ENCODE results near the gene OR2M4. TPM values are rescaled to one million over a fixed set of nuclear protein-coding genes. Genes with fewer than 3 reads are reported as not detected.
"Not testable (repeated sequence)": the region's sequence is repeated elsewhere in the genome, so short reads cannot be mapped to it uniquely, and the experiment has no call there.

The OR2M4 gene
- total RNA-seq, 1 donor from 2014 or later, result not detected

DNA sequence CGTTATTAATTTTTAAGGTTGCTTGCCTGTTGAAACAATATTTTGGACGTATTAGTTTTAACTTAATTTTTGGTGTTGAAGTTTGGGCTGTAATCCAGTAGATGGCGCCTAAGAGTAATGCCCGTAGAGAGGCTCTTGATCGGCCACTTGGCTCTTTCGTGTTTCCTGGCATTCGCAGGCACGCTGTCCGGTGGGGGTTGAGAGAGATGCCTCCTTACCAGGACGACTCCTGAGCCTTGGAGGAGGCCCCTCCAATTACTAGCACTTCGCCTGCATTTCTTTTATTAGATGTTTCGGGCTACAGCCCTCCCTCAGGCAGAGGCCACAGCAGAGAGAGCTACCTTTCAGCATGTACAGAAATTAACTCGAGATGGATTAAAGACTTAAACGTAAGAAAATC, 12.0 kb downstream of the OR2M4 start:
- peaks cover 5% of the 10 kb centered on the region for H3K9me3 Mint-ChIP-seq (ENCODE audit: unreplicated experiment)
- peaks cover 4% of the 10 kb centered on the region for H3K36me3 Mint-ChIP-seq (ENCODE audit: unreplicated experiment)
- peak; percentile 11 for DNase-seq
- H3K27me3 Mint-ChIP-seq (ENCODE audit: unreplicated experiment), result no peaks in the 10 kb centered on the region
- peak; percentile 43 for TF ChIP-seq CTCF (IDR thresholded peaks at IDR 0.05; ENCODE audit: partially characterized antibody, unreplicated experiment)
- H3K4me1 Mint-ChIP-seq (ENCODE audit: low read depth, unreplicated experiment), result no peaks in the 10 kb centered on the region
- H3K4me3 Mint-ChIP-seq (ENCODE audit: unreplicated experiment), result no peak overlapping the region
- no peak overlapping the region for H3K27ac Mint-ChIP-seq (ENCODE audit: unreplicated experiment)

- not testable (repeated sequence) for H3K9me3 Mint-ChIP-seq (ENCODE audit: unreplicated experiment); H3K27ac Mint-ChIP-seq (ENCODE audit: unreplicated experiment); H3K27me3 Mint-ChIP-seq (ENCODE audit: unreplicated experiment); DNase-seq; H3K4me3 Mint-ChIP-seq (ENCODE audit: unreplicated experiment); H3K4me1 Mint-ChIP-seq (ENCODE audit: low read depth, unreplicated experiment); H3K36me3 Mint-ChIP-seq (ENCODE audit: unreplicated experiment)
These were observed 28.1 kb downstream of the OR2M4 start for GRCh38 chr1:248259309-248259708.

- Mint-ChIP-seq H3K36me3 (ENCODE audit: unreplicated experiment) (no peaks in the 10 kb centered on the region), H3K27me3 (ENCODE audit: unreplicated experiment) (no peaks in the 10 kb centered on the region), H3K4me3 (ENCODE audit: unreplicated experiment) (no peak overlapping the region), H3K4me1 (ENCODE audit: low read depth, unreplicated experiment) (no peaks in the 10 kb centered on the region), H3K9me3 (ENCODE audit: unreplicated experiment) (peaks cover 3% of the 10 kb centered on the region), H3K27ac (ENCODE audit: unreplicated experiment) (no peak overlapping the region)
- TF ChIP-seq CTCF (IDR thresholded peaks at IDR 0.05; ENCODE audit: partially characterized antibody, unreplicated experiment), result no peak
- DNase-seq, result no peak
These were observed 37.0 kb downstream of the OR2M4 start for GRCh38 chr1:248268178-248268577.

DNA sequence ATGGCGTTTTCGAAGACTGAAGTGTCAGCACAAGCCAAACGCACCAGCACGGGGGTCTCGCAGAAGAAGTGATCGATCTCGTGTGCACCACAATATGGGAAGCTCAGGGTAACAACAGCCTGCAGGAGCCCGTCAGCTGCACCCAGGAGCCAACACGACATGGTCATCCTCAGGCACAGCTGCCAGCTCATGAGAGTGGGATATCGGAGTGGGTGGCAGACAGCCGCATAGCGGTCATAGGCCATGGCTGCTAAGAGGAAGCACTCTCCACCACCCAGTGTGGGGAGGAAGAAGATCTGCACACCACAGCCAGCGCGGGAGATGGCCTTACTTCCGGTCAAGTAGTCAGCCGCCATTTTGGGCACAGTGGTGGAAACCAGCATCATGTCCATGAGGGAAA, 42.0 kb downstream of the OR2M4 start:
- not testable (repeated sequence) for H3K9me3 Mint-ChIP-seq (ENCODE audit: unreplicated experiment); H3K36me3 Mint-ChIP-seq (ENCODE audit: unreplicated experiment)

GRCh38 chr1:248277876-248278275, 46.7 kb downstream of the OR2M4 start, which contains the start of gene OR2T33:
Gene OR2T33 (minus strand): TSS chr1:248277976. CDS start chr1:248273814, 4,162 bp downstream.
- DNase-seq, result no peak
- Mint-ChIP-seq H3K27ac (ENCODE audit: unreplicated experiment) (no peak within 1 kb of the TSS), H3K27me3 (ENCODE audit: unreplicated experiment) (no peaks in the 10 kb centered on the region), H3K4me1 (ENCODE audit: low read depth, unreplicated experiment) (no peaks in the 10 kb centered on the region), H3K9me3 (ENCODE audit: unreplicated experiment) (peaks cover 7% of the 10 kb centered on the region), H3K4me3 (ENCODE audit: unreplicated experiment) (no peak within 1 kb of the TSS), H3K36me3 (ENCODE audit: unreplicated experiment) (no peaks in the 10 kb centered on the region)
- no peak for TF ChIP-seq CTCF (IDR thresholded peaks at IDR 0.05; ENCODE audit: partially characterized antibody, unreplicated experiment)

More for the DNA sequence above, 42.0 kb downstream of the OR2M4 start:
- not testable (repeated sequence) for H3K27ac Mint-ChIP-seq (ENCODE audit: unreplicated experiment); H3K27me3 Mint-ChIP-seq (ENCODE audit: unreplicated experiment); DNase-seq; H3K4me1 Mint-ChIP-seq (ENCODE audit: low read depth, unreplicated experiment); H3K4me3 Mint-ChIP-seq (ENCODE audit: unreplicated experiment)

DNA sequence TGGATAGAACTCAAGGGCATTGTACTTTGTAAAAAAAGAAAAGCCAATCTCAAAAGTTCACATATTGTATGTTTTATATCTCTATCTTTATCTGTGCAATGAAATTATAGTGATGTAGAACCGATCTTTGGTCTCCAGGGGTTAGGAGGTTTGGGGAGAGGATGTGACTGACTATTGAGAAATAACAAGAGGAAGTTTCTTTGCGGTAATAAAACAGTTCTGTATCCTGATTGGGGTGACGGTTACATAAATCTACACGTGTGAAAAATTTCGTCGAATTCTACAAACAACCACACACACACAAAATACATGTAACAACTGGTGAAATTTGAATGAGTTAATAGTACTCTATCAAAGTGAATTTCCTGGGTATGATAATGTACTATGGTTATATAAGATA, 57.2 kb downstream of the OR2M4 start:
- H3K27me3 Mint-ChIP-seq (ENCODE audit: unreplicated experiment), result no peaks in the 10 kb centered on the region
- no peaks in the 10 kb centered on the region for H3K4me1 Mint-ChIP-seq (ENCODE audit: low read depth, unreplicated experiment)
- H3K27ac Mint-ChIP-seq (ENCODE audit: unreplicated experiment), result no peak overlapping the region
- TF ChIP-seq CTCF (IDR thresholded peaks at IDR 0.05; ENCODE audit: partially characterized antibody, unreplicated experiment), result no peak
- peaks cover 6% of the 10 kb centered on the region for H3K9me3 Mint-ChIP-seq (ENCODE audit: unreplicated experiment)
- H3K36me3 Mint-ChIP-seq (ENCODE audit: unreplicated experiment), result no peaks in the 10 kb centered on the region
- no peak for DNase-seq
- H3K4me3 Mint-ChIP-seq (ENCODE audit: unreplicated experiment), result no peak overlapping the region

Other genes with a start within 250 kb of the OR2M4 start
- gene OR2L5, start 217.8 kb upstream of the OR2M4 start, total RNA-seq (ENCODE audit: unreplicated experiment), result 0.22 TPM
- gene OR2L2, start 201.3 kb upstream of the OR2M4 start, total RNA-seq (ENCODE audit: unreplicated experiment), result 0.25 TPM
- 0.15 TPM for gene OR2L3, start 184.6 kb upstream of the OR2M4 start, total RNA-seq (ENCODE audit: unreplicated experiment)
- not detected for gene OR2L13, start 136.2 kb upstream of the OR2M4 start, total RNA-seq (ENCODE audit: unreplicated experiment)
- gene OR2M5, start 86.3 kb upstream of the OR2M4 start, total RNA-seq (ENCODE audit: unreplicated experiment), result not detected
- gene OR2M2, start 56.6 kb upstream of the OR2M4 start, total RNA-seq (ENCODE audit: unreplicated experiment), result not detected
- not detected for gene OR2M3, start 34.2 kb upstream of the OR2M4 start, total RNA-seq (ENCODE audit: unreplicated experiment)
- gene OR2T33, start 46.6 kb downstream of the OR2M4 start, total RNA-seq (ENCODE audit: unreplicated experiment), result not detected
- gene OR2T12, start 72.0 kb downstream of the OR2M4 start, total RNA-seq (ENCODE audit: unreplicated experiment), result not detected
- gene OR2M7, start 93.2 kb downstream of the OR2M4 start, total RNA-seq (ENCODE audit: unreplicated experiment), result not detected
- not detected for gene OR14C36, start 117.4 kb downstream of the OR2M4 start, total RNA-seq (ENCODE audit: unreplicated experiment)
- gene OR2T4, start 130.2 kb downstream of the OR2M4 start, total RNA-seq (ENCODE audit: unreplicated experiment), result not detected
- gene OR2T6, start 144.3 kb downstream of the OR2M4 start, total RNA-seq (ENCODE audit: unreplicated experiment), result not detected
- not detected for gene OR2T1, start 171.6 kb downstream of the OR2M4 start, total RNA-seq (ENCODE audit: unreplicated experiment)
- not detected for gene OR2T2, start 214.2 kb downstream of the OR2M4 start, total RNA-seq (ENCODE audit: unreplicated experiment)
- not detected for gene OR2T3, start 241.9 kb downstream of the OR2M4 start, total RNA-seq (ENCODE audit: unreplicated experiment)

All from glutamatergic neuron (in vitro differentiated cells).